ENCODE data around the gene STAG1. TPM values are rescaled to one million over a fixed set of nuclear protein-coding genes. Genes with fewer than 3 reads are reported as not detected.
"Not testable (repeated sequence)": the region's sequence is repeated elsewhere in the genome, so short reads cannot be mapped to it uniquely, and the experiment has no call there.

STAG1 gene
- total RNA-seq, 1 donor from 2014 or later: 23.3 TPM

- DNase-seq (ENCODE audit: extremely low read depth, low read depth, low spot score): no peak
Observed at GRCh38 chr3:136532766-136533165, 219.4 kb downstream of the STAG1 start.

- DNase-seq (ENCODE audit: extremely low read depth, low read depth, low spot score): no peak
Observed at GRCh38 chr3:136518102-136518501, 234.1 kb downstream of the STAG1 start.

GRCh38 chr3:136516656-136517055 is 235.5 kb downstream of the STAG1 start:
- no peak for DNase-seq (ENCODE audit: extremely low read depth, low read depth, low spot score)

- DNase-seq (ENCODE audit: extremely low read depth, low read depth, low spot score): no peak
Observed at GRCh38 chr3:136516095-136516494, 236.1 kb downstream of the STAG1 start.

GRCh38 chr3:136514533-136514932 is 237.6 kb downstream of the STAG1 start:
- not testable (repeated sequence) for DNase-seq (ENCODE audit: extremely low read depth, low read depth, low spot score)

- no peak for DNase-seq (ENCODE audit: extremely low read depth, low read depth, low spot score)
Observed at GRCh38 chr3:136513367-136513766, 238.8 kb downstream of the STAG1 start.

GRCh38 chr3:136512381-136512780 is 239.8 kb downstream of the STAG1 start:
- no peak for DNase-seq (ENCODE audit: extremely low read depth, low read depth, low spot score)

GRCh38 chr3:136505676-136506075 is 246.5 kb downstream of the STAG1 start:
- DNase-seq (ENCODE audit: extremely low read depth, low read depth, low spot score): no peak

GRCh38 chr3:136503056-136503455 is 249.1 kb downstream of the STAG1 start:
- no peak for DNase-seq (ENCODE audit: extremely low read depth, low read depth, low spot score)

- DNase-seq (ENCODE audit: extremely low read depth, low read depth, low spot score): no peak
Observed at GRCh38 chr3:136498919-136499447, 253.2 kb downstream of the STAG1 start.

- no peak for DNase-seq (ENCODE audit: extremely low read depth, low read depth, low spot score)
Observed at GRCh38 chr3:136495213-136495612, 257.0 kb downstream of the STAG1 start.

- DNase-seq (ENCODE audit: extremely low read depth, low read depth, low spot score): no peak
Observed at GRCh38 chr3:136490646-136491405, 261.4 kb downstream of the STAG1 start.

- no peak for DNase-seq (ENCODE audit: extremely low read depth, low read depth, low spot score)
Observed at GRCh38 chr3:136485777-136486176, 266.4 kb downstream of the STAG1 start.

- DNase-seq (ENCODE audit: extremely low read depth, low read depth, low spot score): no peak
Observed at GRCh38 chr3:136476280-136476679, 275.9 kb downstream of the STAG1 start.

- DNase-seq (ENCODE audit: extremely low read depth, low read depth, low spot score): not testable (repeated sequence)
Observed at GRCh38 chr3:136474876-136475275, 277.3 kb downstream of the STAG1 start.

- no peak for DNase-seq (ENCODE audit: extremely low read depth, low read depth, low spot score)
Observed at GRCh38 chr3:136473716-136474326, 278.4 kb downstream of the STAG1 start.

GRCh38 chr3:136465296-136465695 is 286.9 kb downstream of the STAG1 start:
- DNase-seq (ENCODE audit: extremely low read depth, low read depth, low spot score): no peak

- DNase-seq (ENCODE audit: extremely low read depth, low read depth, low spot score): no peak
Observed at GRCh38 chr3:136464502-136464901, 287.7 kb downstream of the STAG1 start.

- DNase-seq (ENCODE audit: extremely low read depth, low read depth, low spot score): no peak
Observed at GRCh38 chr3:136463170-136463569, 289.0 kb downstream of the STAG1 start.

GRCh38 chr3:136457793-136458192 is 294.4 kb downstream of the STAG1 start:
- DNase-seq (ENCODE audit: extremely low read depth, low read depth, low spot score): no peak

- DNase-seq (ENCODE audit: extremely low read depth, low read depth, low spot score): no peak
Observed at GRCh38 chr3:136456196-136456595, 296.0 kb downstream of the STAG1 start.

- DNase-seq (ENCODE audit: extremely low read depth, low read depth, low spot score): no peak
Observed at GRCh38 chr3:136444581-136444980, 307.6 kb downstream of the STAG1 start.

Measured in glomerular endothelial cell (primary cell).